ENCODE results near the gene TMEM190.

The TMEM190 gene

DNA sequence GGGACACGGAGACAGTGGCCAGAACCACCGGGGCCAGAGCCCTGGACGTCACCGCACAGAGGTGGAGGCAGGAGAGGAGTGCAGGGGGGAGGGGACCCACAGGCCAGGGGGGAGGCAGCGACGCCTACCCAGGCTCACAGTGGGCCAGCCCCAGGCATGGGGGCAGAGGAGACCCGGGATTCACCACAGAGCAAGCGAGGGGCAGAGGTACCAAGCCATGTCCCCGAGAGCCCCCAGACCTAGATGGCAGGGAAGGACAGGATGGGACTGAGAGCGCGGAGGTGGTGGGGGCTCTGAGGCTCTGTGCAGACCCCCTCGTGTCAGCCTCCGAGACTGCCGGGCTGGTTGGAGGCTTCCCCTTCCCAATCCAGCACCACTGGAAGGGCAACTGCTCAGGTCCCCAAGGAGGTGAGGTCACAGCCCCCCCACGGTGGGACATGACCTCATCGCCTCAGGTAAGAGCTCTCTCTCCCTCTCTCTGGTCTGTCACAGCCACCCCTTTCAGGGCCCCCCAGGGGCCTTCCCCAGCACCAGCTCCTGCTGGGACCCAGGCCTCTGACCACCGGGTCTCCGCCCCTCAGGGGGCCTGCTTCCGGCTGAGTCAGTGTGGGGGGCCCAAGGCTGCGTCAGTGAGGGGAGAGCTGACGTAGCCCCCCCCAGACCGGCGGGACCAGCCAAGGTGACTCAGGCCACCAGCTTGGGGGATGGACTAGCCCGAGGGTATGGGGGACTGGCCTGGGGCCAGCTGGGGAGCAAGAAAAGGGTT is 4.1 kb upstream of the TMEM190 start:
- peak overlapping the region; percentile 78 for H3K27ac ChIP-seq (ENCODE audit: low read depth, low read length)
- peaks cover 7% of the 10 kb centered on the region in 2 experiments for H3K36me3 ChIP-seq (ENCODE audit: control insufficient read depth in 1 of 2, insufficient read depth in 2 of 2, low read length in 2 of 2)
- peak overlapping the region; percentile 14 for H3K4me2 ChIP-seq (ENCODE audit: low read length)
- H2BK120ac ChIP-seq (ENCODE audit: insufficient read depth, low read length, poor library complexity): peak overlapping the region; percentile 39
- H2BK5ac ChIP-seq (ENCODE audit: low read depth, low read length, poor library complexity): peak overlapping the region; percentile 7
- peak overlapping the region; percentile 7 for H4K12ac ChIP-seq (ENCODE audit: low read depth, low read length)
- H2BK12ac ChIP-seq (ENCODE audit: low read length): peak overlapping the region; percentile 72
- peak overlapping the region; percentile 76 for H4K91ac ChIP-seq (ENCODE audit: low read depth, low read length)
- peaks cover 15% of the 10 kb centered on the region for H3K79me2 ChIP-seq (ENCODE audit: control insufficient read depth, insufficient read depth, low read length, poor library complexity)
- H3K18ac ChIP-seq (ENCODE audit: low read length): peak overlapping the region; percentile 60
- no peak overlapping the region for H2AFZ ChIP-seq (ENCODE audit: insufficient read depth, low read length, poor library complexity)
- H3K23ac ChIP-seq (ENCODE audit: low read length): no peak overlapping the region
- H3K4ac ChIP-seq (ENCODE audit: low read depth, low read length): peak overlapping the region; percentile 22
- H3K14ac ChIP-seq (ENCODE audit: low read length): peak overlapping the region; percentile 58
- no peaks in the 10 kb centered on the region for H3K9me3 ChIP-seq (ENCODE audit: insufficient read depth, low read depth, low read length)
- H4K8ac ChIP-seq (ENCODE audit: low read depth, low read length): peak overlapping the region; percentile 20
- no peak overlapping the region for H3K9ac ChIP-seq (ENCODE audit: low read length)
- no CpG with 5 or more reads among the region's 24 CpGs for WGBS (ENCODE audit: extremely low coverage, insufficient coverage, insufficient read length)
- no peak overlapping the region for H3K4me3 ChIP-seq (ENCODE audit: low read depth, low read length)
- H3K27me3 ChIP-seq (ENCODE audit: insufficient read depth, low read length): no peaks in the 10 kb centered on the region
- no peak for DNase-seq
- peaks cover 45 to 50% of the 10 kb centered on the region in 2 experiments for H3K4me1 ChIP-seq (ENCODE audit: control insufficient read depth in 1 of 2, insufficient read depth in 2 of 2, low read length in 2 of 2)
- peak overlapping the region; percentile 49 for H2AK5ac ChIP-seq (ENCODE audit: low read length)
- H3K79me1 ChIP-seq (ENCODE audit: low read length): peaks cover 42% of the 10 kb centered on the region

DNA sequence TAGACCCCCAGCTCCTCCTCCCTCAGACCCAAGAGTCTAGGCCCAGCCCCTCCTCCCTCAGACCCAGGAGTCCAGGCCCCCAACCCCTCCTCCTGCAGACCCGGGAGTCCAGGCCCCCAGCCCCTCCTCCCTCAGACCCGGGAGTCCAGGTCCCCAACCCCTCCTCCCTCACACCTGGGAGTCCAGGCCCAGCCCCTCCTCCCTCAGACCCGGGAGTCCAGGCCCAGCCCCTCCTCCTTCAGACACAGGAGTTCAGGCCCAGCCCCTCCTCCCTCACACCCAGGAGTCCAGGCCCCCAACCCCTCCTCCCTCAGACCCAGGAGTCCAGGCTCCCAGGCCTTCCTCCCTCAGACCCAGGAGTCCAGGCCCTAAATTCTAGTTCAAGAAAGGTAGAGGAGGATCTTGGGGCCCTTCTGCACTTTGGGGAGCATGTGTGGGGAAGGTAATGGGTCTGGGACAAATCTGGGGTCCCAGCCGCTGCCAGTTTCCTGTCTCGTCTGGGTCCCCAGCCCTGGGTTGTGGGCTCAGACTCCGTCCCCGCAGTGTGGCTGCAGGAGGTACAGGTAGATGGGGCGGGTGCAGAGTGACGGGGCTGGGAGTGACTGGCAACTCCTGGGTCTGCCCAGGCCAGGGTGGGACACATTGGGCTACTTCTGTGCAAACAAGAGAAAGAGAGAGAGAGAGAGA is 3.2 kb upstream of the TMEM190 start:
- Histone ChIP-seq H3K9me3 (ENCODE audit: insufficient read depth, low read depth, low read length) (no peaks in the 10 kb centered on the region), H2BK12ac (ENCODE audit: low read length) (peak overlapping the region; percentile 81), H3K9ac (ENCODE audit: low read length) (no peak overlapping the region), H3K14ac (ENCODE audit: low read length) (peak overlapping the region; percentile 65), H3K18ac (ENCODE audit: low read length) (peak overlapping the region; percentile 82), H2AK5ac (ENCODE audit: low read length) (peak overlapping the region; percentile 57), H3K27me3 (ENCODE audit: insufficient read depth, low read length) (no peaks in the 10 kb centered on the region), H4K8ac (ENCODE audit: low read depth, low read length) (peak overlapping the region; percentile 47), H3K79me2 (ENCODE audit: control insufficient read depth, insufficient read depth, low read length, poor library complexity) (peaks cover 15% of the 10 kb centered on the region), H3K27ac (ENCODE audit: low read depth, low read length) (peak overlapping the region; percentile 78), H4K91ac (ENCODE audit: low read depth, low read length) (peak overlapping the region; percentile 76), H4K12ac (ENCODE audit: low read depth, low read length) (peak overlapping the region; percentile 32), H2BK5ac (ENCODE audit: low read depth, low read length, poor library complexity) (peak overlapping the region; percentile 70), H3K4ac (ENCODE audit: low read depth, low read length) (peak overlapping the region; percentile 18), H3K36me3 (ENCODE audit: control insufficient read depth in 1 of 2, insufficient read depth in 2 of 2, low read length in 2 of 2) (no peaks in the 10 kb centered on the region), H3K79me1 (ENCODE audit: low read length) (peaks cover 42% of the 10 kb centered on the region), H3K4me3 (ENCODE audit: low read depth, low read length) (no peak overlapping the region), H2BK120ac (ENCODE audit: insufficient read depth, low read length, poor library complexity) (peak overlapping the region; percentile 74), H3K4me1 (ENCODE audit: control insufficient read depth in 1 of 2, insufficient read depth in 2 of 2, low read length in 2 of 2) (peaks cover 46 to 52% of the 10 kb centered on the region in 2 experiments), H3K4me2 (ENCODE audit: low read length) (peak overlapping the region; percentile 58), H2AFZ (ENCODE audit: insufficient read depth, low read length, poor library complexity) (peak overlapping the region; percentile 44), H3K23ac (ENCODE audit: low read length) (no peak overlapping the region)
- no peak for DNase-seq
- no CpG with 5 or more reads among the region's 9 CpGs for WGBS (ENCODE audit: extremely low coverage, insufficient coverage, insufficient read length)

DNA sequence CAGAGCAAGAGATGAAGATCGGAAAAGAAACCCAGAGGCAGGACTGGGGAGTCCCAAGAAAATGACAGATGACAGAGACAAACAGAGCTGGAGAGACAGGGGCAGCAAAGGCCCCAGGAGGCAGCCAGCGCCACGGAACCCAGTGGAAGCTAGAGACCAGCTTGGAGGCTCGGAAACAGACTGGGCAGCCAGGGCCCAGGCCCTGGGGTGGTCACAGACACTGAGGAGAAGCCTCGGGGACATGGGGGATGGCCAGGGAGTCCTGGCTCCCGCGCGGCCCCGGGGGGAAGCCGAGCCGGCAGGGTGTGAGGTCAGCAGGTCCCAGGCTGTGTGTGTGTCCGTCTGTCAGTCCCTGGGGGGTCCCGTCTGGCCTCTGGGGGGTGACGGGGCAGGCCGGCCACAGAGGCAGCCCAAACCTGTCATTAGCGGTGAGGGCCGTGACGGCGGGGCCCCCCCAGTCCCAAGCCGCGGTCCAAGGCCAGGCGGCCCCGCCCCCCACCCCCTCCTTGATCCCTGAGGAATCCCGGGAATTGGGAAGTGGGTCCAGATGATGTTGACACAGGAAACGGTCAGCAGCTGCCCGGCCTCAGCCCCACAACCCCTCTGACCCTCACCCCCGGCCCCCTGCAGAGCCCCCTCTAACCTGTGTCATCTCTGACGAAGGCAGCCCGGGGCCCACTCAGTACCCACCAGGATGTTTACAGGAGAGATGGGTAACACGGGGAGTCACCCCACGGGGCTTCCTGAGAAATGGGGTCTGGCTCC is 2.5 kb upstream of the TMEM190 start:
- peak overlapping the region; percentile 74 for H2BK120ac ChIP-seq (ENCODE audit: insufficient read depth, low read length, poor library complexity)
- peaks cover 37% of the 10 kb centered on the region for H3K79me1 ChIP-seq (ENCODE audit: low read length)
- DNase-seq: no peak
- peak overlapping the region; percentile 68 for H2BK5ac ChIP-seq (ENCODE audit: low read depth, low read length, poor library complexity)
- H3K4ac ChIP-seq (ENCODE audit: low read depth, low read length): peak overlapping the region; percentile 52
- no peaks in the 10 kb centered on the region for H3K27me3 ChIP-seq (ENCODE audit: insufficient read depth, low read length)
- no peak overlapping the region for H3K9ac ChIP-seq (ENCODE audit: low read length)
- peak overlapping the region; percentile 36 for H2AK5ac ChIP-seq (ENCODE audit: low read length)
- H3K18ac ChIP-seq (ENCODE audit: low read length): peak overlapping the region; percentile 21
- peaks cover 42 to 46% of the 10 kb centered on the region in 2 experiments for H3K4me1 ChIP-seq (ENCODE audit: control insufficient read depth in 1 of 2, insufficient read depth in 2 of 2, low read length in 2 of 2)
- H4K12ac ChIP-seq (ENCODE audit: low read depth, low read length): peak overlapping the region; percentile 14
- no peaks in the 10 kb centered on the region for H3K9me3 ChIP-seq (ENCODE audit: insufficient read depth, low read depth, low read length)
- H3K4me3 ChIP-seq (ENCODE audit: low read depth, low read length): no peak overlapping the region
- peaks cover 12% of the 10 kb centered on the region for H3K79me2 ChIP-seq (ENCODE audit: control insufficient read depth, insufficient read depth, low read length, poor library complexity)
- H3K36me3 ChIP-seq (ENCODE audit: control insufficient read depth in 1 of 2, insufficient read depth in 2 of 2, low read length in 2 of 2): no peaks in the 10 kb centered on the region
- H2BK12ac ChIP-seq (ENCODE audit: low read length): peak overlapping the region; percentile 83
- H2AFZ ChIP-seq (ENCODE audit: insufficient read depth, low read length, poor library complexity): no peak overlapping the region
- peak overlapping the region; percentile 78 for H3K27ac ChIP-seq (ENCODE audit: low read depth, low read length)
- H3K14ac ChIP-seq (ENCODE audit: low read length): peak overlapping the region; percentile 65
- H3K23ac ChIP-seq (ENCODE audit: low read length): no peak overlapping the region
- peak overlapping the region; percentile 76 for H4K91ac ChIP-seq (ENCODE audit: low read depth, low read length)
- H3K4me2 ChIP-seq (ENCODE audit: low read length): peak overlapping the region; percentile 58
- peak overlapping the region; percentile 47 for H4K8ac ChIP-seq (ENCODE audit: low read depth, low read length)
- WGBS (ENCODE audit: extremely low coverage, insufficient coverage, insufficient read length): no CpG with 5 or more reads among the region's 31 CpGs

DNA sequence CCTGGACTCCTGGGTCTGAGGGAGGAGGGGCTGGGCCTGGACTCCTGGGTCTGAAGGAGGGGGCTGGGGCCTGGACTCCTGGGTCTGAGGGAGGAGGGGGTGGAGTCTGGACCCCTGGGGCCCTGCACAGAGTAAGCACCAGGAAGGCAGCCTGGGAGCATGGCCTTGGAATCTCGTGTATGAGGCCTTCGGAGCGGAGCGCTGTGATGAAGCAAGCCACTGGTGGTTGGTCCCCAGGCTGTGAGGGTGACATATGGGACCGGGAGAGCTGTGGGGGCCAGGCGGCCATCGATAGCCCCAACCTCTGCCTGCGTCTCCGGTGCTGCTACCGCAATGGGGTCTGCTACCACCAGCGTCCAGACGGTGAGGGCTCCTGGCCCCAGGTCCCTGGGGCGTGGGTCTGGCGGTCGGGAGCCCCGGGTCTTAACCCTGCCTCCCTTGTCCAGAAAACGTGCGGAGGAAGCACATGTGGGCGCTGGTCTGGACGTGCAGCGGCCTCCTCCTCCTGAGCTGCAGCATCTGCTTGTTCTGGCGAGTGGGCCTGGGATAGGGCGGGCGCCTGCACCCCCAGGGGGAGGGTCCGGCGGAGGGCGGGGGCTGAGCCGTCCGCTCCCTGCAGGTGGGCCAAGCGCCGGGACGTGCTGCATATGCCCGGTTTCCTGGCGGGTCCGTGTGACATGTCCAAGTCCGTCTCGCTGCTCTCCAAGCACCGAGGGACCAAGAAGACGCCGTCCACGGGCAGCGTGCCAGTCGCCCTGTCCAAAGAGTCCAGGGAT is 918 bp downstream of the TMEM190 start:
- H3K27ac ChIP-seq (ENCODE audit: low read depth, low read length): no peak overlapping the region
- no CpG with 5 or more reads among the region's 43 CpGs for WGBS (ENCODE audit: extremely low coverage, insufficient coverage, insufficient read length)

More for the DNA sequence above, 918 bp downstream of the TMEM190 start:
- Histone ChIP-seq H3K9ac (ENCODE audit: low read length) (no peak overlapping the region), H3K4ac (ENCODE audit: low read depth, low read length) (no peak overlapping the region), H4K91ac (ENCODE audit: low read depth, low read length) (no peak overlapping the region), H3K4me3 (ENCODE audit: low read depth, low read length) (no peak overlapping the region), H3K18ac (ENCODE audit: low read length) (no peak overlapping the region), H2AFZ (ENCODE audit: insufficient read depth, low read length, poor library complexity) (no peak overlapping the region), H4K12ac (ENCODE audit: low read depth, low read length) (no peak overlapping the region), H3K79me1 (ENCODE audit: low read length) (peaks cover 15% of the 10 kb centered on the region), H2AK5ac (ENCODE audit: low read length) (no peak overlapping the region), H3K79me2 (ENCODE audit: control insufficient read depth, insufficient read depth, low read length, poor library complexity) (peaks cover 1% of the 10 kb centered on the region), H3K36me3 (ENCODE audit: control insufficient read depth in 1 of 2, insufficient read depth in 2 of 2, low read length in 2 of 2) (no peaks in the 10 kb centered on the region), H2BK120ac (ENCODE audit: insufficient read depth, low read length, poor library complexity) (no peak overlapping the region), H2BK12ac (ENCODE audit: low read length) (no peak overlapping the region), H3K4me2 (ENCODE audit: low read length) (no peak overlapping the region), H3K14ac (ENCODE audit: low read length) (no peak overlapping the region), H4K8ac (ENCODE audit: low read depth, low read length) (no peak overlapping the region), H3K27me3 (ENCODE audit: insufficient read depth, low read length) (no peaks in the 10 kb centered on the region), H2BK5ac (ENCODE audit: low read depth, low read length, poor library complexity) (no peak overlapping the region), H3K23ac (ENCODE audit: low read length) (no peak overlapping the region), H3K9me3 (ENCODE audit: insufficient read depth, low read depth, low read length) (no peaks in the 10 kb centered on the region), H3K4me1 (ENCODE audit: control insufficient read depth in 1 of 2, insufficient read depth in 2 of 2, low read length in 2 of 2) (peaks cover 29 to 32% of the 10 kb centered on the region in 2 experiments)
- no peak for DNase-seq
